ENCODE results near the gene DARS2. TPM values are rescaled to one million over a fixed set of nuclear protein-coding genes. Genes with fewer than 3 reads are reported as not detected.

Gene DARS2
- total RNA-seq, 1 experiment from 2014 or later = 37.9 TPM

GRCh38 chr1:173887627-173888026 is 63.2 kb downstream of the DARS2 start:
- no peak for DNase-seq (ENCODE audit: low read depth)

- no peak for DNase-seq (ENCODE audit: low read depth)
Observed at GRCh38 chr1:173888749-173889148, 64.3 kb downstream of the DARS2 start.

- DNase-seq (ENCODE audit: low read depth) = no peak
Observed at GRCh38 chr1:173889885-173890284, 65.4 kb downstream of the DARS2 start.

- DNase-seq (ENCODE audit: low read depth) = no peak
Observed at GRCh38 chr1:173893611-173894010, 69.1 kb downstream of the DARS2 start.

GRCh38 chr1:173894189-173894588 is 69.7 kb downstream of the DARS2 start:
- no peak for DNase-seq (ENCODE audit: low read depth)

- DNase-seq (ENCODE audit: low read depth) = no peak
Observed at GRCh38 chr1:173900427-173900826, 76.0 kb downstream of the DARS2 start.

GRCh38 chr1:173900992-173901391 is 76.5 kb downstream of the DARS2 start:
- DNase-seq (ENCODE audit: low read depth) = no peak

- no peak for DNase-seq (ENCODE audit: low read depth)
Observed at GRCh38 chr1:173903827-173904531, 79.5 kb downstream of the DARS2 start.

Other genes with a start within 250 kb of the DARS2 start
- not detected in 2 replicates for gene SLC9C2, start 221.6 kb upstream of the DARS2 start, total RNA-seq (2014; rRNA removed; shearing (Covaris generic))
- not detected in 2 replicates for gene TEX50, start 189.3 kb upstream of the DARS2 start, total RNA-seq (2014; rRNA removed; shearing (Covaris generic))
- 0.23 and 1.2 TPM in 2 replicates for gene ANKRD45, start 154.8 kb upstream of the DARS2 start, total RNA-seq (2014; rRNA removed; shearing (Covaris generic))
- gene KLHL20, start 109.7 kb upstream of the DARS2 start, total RNA-seq (2014; rRNA removed; shearing (Covaris generic)) = 10.5 and 14.3 TPM in 2 replicates
- gene CENPL, start 210 bp downstream of the DARS2 start, total RNA-seq (2014; rRNA removed; shearing (Covaris generic)) = 40.6 and 50.7 TPM in 2 replicates
- 584 and 698 TPM in 2 replicates for gene GAS5, start 43.3 kb downstream of the DARS2 start, total RNA-seq (2014; rRNA removed; shearing (Covaris generic))
- gene ZBTB37, start 43.7 kb downstream of the DARS2 start, total RNA-seq (2014; rRNA removed; shearing (Covaris generic)) = 3.2 and 3.5 TPM in 2 replicates
- gene SERPINC1, start 92.7 kb downstream of the DARS2 start, total RNA-seq (2014; rRNA removed; shearing (Covaris generic)) = not detected in 2 replicates
- 9.2 and 11.5 TPM in 2 replicates for gene RC3H1, start 197.7 kb downstream of the DARS2 start, total RNA-seq (2014; rRNA removed; shearing (Covaris generic))